Activated T-cell treated with anti-CD3 and anti-CD28 coated beads for 1 hour (primary cell): ENCODE measurements around the gene RDH14.

Source experiments
- DNase-seq: peaks from one replicate; pipeline ENCODE4 v3.0.0-alpha.2; 2020; ENCODE audit warnings: low read depth

The RDH14 gene

GRCh38 chr2:18566145-18566769 lies 5.8 kb upstream of the RDH14 start:
- no peak for DNase-seq

GRCh38 chr2:18560797-18561085 lies 288 bp upstream of the RDH14 start:
- DNase-seq: no peak

GRCh38 chr2:18559531-18560030 lies 872 bp downstream of the RDH14 start:
- DNase-seq: no peak

- DNase-seq: no peak
These were observed 2.0 kb downstream of the RDH14 start for GRCh38 chr2:18558458-18558857.

GRCh38 chr2:18557121-18557520 lies 3.3 kb downstream of the RDH14 start:
- DNase-seq: no peak

- no peak for DNase-seq
These were observed 7.9 kb downstream of the RDH14 start for GRCh38 chr2:18552351-18553077.

- no peak for DNase-seq
These were observed 8.8 kb downstream of the RDH14 start for GRCh38 chr2:18551623-18552022.

- no peak for DNase-seq
These were observed 9.3 kb downstream of the RDH14 start for GRCh38 chr2:18551169-18551568.

GRCh38 chr2:18550433-18550832 lies 10.0 kb downstream of the RDH14 start:
- DNase-seq: no peak

- DNase-seq: no peak
These were observed 11.4 kb downstream of the RDH14 start for GRCh38 chr2:18549083-18549482.

- DNase-seq: no peak
These were observed 11.8 kb downstream of the RDH14 start for GRCh38 chr2:18548621-18549020.

GRCh38 chr2:18546567-18546966 lies 13.9 kb downstream of the RDH14 start:
- DNase-seq: no peak

GRCh38 chr2:18545384-18545783 lies 15.1 kb downstream of the RDH14 start:
- no peak for DNase-seq

- no peak for DNase-seq
These were observed 16.3 kb downstream of the RDH14 start for GRCh38 chr2:18544171-18544570.

- DNase-seq: no peak
These were observed 19.6 kb downstream of the RDH14 start for GRCh38 chr2:18540872-18541271.

GRCh38 chr2:18536697-18537096 lies 23.8 kb downstream of the RDH14 start:
- DNase-seq: no peak

- DNase-seq: no peak
These were observed 24.4 kb downstream of the RDH14 start for GRCh38 chr2:18536100-18536499.

GRCh38 chr2:18531194-18531593 lies 29.3 kb downstream of the RDH14 start:
- no peak for DNase-seq

- no peak for DNase-seq
These were observed 32.6 kb downstream of the RDH14 start for GRCh38 chr2:18527822-18528221.

GRCh38 chr2:18527326-18527725 lies 33.1 kb downstream of the RDH14 start:
- DNase-seq: no peak

- DNase-seq: no peak
These were observed 34.0 kb downstream of the RDH14 start for GRCh38 chr2:18526429-18526828.

- no peak for DNase-seq
These were observed 34.6 kb downstream of the RDH14 start for GRCh38 chr2:18525852-18526251.

- DNase-seq: no peak
These were observed 35.2 kb downstream of the RDH14 start for GRCh38 chr2:18525236-18525635.
